ENCODE data around the gene RRAS2.
"Not testable (repeated sequence)": the region's sequence is repeated elsewhere in the genome, so short reads cannot be mapped to it uniquely, and the experiment has no call there.

RRAS2 gene

DNA sequence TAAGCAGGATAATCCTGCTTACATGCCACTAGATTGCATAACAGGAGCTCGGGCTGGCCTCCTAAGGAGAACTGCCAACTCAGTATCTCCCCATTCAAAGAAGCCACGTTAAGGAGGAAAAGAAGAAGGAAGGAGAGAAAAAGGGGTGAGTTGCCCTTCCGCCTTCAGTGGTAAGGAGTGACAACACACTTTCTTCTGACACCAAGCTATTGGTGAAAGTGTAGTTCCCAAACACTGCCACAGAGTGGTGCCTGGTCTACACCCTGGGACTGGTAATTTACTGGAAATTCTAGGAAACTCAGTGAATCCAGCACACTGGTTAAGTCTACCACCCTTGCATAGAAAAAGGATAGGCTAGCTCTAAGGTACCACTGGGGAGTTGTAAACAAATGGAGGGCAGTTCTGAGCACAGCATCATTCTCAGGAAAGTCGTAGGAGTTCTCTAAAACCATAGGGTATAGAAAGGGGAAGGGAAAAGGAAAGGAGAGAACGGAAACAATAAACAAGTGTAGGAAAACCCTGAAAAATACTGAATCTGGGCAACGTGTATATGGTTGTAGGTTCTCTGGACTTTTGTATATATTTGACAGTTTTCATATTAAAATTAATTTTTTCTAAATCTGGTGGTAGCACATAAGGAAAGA, 58.2 kb downstream of the RRAS2 start:
- DNase-seq = peak; percentile 36

DNA sequence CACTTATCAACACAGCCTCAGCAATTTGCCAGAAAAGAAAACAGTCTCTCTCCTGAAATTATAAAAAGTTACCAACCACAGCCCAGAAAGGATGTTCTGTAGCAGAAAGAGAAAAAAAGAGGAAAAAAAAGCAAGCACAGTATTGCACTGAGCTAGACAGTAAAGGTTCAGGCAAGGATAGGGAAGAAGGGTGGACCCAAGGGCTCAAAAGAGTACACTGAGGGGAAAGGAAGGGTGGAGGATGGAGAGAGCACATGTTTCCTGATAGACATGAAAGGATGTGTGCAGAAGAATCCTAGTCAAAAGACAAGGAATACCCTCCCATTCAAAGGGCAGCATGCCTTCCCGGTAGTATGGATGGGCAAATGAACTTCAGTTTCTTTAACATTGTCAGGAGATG, 59.1 kb downstream of the RRAS2 start:
- DNase-seq = no peak

DNA sequence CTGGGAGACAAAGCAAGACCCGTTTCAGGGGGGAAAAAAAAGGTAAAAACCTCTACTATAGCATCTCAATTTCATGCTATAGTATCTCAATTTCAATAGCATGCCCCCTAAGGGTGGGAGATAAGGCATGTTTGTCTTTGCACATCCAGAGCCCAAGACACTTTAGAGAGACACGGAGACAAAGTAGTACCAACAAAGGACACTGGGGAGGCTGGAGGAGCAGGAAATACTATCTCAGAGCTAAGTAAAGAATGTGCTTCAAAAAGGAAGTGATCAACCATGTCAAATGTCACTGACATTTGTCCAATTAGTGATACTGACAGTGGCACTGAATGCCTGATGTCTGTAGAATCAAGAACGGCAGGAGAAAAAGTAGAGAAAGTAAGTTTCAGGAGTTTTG, 68.6 kb downstream of the RRAS2 start:
- no peak for DNase-seq

DNA sequence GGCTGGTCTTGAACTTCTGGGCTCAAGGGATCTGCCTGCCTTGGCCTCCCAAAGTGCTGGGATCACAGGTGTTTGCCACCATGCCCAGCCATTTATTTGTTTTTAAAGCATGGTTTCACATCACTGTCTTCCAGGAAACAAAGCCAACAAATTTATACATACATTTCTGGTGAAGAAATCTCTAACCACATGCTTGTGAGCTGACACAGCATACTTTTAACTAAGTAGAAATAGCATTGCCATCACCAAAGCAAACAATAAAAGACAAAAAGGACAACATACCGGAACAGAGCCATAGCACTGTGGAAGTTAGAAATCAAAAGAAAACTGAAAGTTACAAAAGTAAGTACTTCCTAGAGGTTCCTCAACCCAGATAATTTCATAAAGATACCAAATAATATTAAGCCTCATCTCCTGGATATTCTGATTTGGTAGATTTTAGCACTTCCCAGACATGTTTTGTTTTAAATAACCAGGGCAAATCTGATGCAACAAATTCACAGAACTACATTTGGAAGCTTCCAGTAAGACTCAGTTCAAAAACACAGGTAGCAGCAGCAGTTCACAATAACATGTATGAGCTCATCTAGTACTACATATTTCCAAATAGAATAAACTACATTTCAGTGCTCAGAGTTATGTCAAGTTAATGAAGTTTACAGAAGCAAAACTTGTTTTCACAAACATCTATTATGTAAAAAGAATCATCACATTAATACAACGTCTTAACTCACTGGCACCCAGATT, 70.6 kb downstream of the RRAS2 start:
- no peak for DNase-seq

DNA sequence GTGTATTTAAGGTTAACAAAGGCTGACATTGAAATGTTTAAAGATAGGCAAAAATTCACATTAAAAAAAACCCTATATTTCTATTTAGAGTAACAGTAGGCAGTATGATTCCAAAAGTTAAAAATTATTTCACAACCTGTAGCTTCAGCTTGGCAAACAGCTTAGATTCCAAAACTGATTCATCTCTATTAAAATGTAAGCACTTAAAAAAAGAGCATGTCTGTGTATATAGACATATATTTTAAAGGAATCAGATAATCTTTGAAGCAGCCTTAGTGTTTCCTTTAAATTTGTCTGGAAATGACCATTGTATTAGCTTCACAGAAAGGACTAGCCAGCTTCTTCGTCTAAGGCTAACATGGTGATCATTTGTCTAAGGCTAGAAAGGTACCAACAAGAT, 80.1 kb downstream of the RRAS2 start:
- DNase-seq = not testable (repeated sequence)

DNA sequence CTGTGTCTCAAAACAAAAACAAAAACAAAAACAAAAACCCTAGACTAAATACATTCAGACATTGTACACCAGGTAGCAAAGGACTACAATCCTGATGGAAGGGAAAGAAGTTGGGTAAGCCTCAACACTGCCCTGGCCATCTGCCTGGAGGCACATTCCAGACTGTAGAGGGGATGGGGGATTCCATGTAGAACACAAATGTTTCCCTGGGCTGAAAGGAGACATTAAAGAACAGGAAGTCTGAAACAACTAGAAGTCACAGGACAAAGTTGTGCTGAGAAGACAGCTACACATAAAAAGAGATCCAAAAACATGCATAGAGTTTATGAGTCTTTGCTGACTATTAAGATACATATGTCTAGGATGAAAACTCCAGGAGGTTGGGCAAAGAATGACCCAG, 83.9 kb downstream of the RRAS2 start:
- no peak for DNase-seq

DNA sequence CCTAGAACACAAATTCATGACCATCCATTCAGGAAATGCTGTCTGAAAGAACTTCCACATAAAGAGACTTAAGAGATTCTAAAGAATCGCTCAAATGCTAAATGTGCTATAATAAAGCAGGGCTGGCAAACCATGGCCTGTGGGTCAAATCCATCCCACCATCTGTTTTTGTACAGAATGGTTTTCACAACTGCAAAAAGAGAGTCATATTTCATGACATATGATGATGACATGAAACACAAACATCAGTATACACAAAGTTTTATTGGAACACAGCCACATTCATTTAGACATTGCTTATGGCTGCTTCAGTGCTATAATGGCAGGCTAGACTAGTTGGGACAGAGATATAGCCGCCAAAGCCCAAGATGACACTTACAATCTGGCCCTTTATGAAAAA, 85.1 kb downstream of the RRAS2 start:
- DNase-seq = no peak

DNA sequence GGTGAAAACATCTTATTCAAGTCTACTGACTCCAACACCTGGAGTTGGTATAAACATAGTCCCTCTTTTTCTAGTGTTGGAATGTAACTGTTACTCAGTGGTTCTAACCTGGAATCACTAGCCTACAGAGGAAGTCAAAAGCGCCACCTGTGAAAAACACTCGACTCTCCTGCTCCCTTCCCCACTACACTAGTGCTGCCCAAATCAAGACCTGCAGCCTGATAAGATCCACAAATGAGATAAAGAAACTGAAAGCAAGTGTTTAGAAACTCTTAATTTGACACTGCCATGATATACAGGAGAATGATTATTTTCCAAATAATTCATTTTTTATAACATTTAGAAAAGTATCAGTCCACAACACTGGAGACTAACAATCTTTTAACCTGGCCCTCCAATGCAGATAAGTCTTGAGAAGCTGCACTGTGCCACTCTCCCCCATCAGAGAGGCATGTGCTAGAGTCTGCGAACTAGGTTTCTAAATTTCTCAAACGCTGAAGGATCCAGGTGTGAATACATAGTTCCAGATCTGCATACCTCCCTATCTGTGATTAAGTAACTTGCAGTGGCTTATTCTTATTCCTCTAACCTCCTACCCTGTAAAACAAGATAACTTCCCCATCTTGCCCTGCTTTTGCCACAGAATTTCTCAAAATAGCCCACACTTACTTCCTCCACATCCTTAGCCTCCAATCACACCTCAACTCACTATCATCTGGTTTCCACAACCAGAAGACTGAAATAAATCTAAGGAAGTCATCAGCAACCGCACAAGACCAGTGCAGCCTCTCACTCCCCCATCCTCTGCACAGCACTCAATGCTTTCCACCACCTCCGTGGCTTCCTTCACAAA, 88.1 kb downstream of the RRAS2 start:
- no peak for DNase-seq

DNA sequence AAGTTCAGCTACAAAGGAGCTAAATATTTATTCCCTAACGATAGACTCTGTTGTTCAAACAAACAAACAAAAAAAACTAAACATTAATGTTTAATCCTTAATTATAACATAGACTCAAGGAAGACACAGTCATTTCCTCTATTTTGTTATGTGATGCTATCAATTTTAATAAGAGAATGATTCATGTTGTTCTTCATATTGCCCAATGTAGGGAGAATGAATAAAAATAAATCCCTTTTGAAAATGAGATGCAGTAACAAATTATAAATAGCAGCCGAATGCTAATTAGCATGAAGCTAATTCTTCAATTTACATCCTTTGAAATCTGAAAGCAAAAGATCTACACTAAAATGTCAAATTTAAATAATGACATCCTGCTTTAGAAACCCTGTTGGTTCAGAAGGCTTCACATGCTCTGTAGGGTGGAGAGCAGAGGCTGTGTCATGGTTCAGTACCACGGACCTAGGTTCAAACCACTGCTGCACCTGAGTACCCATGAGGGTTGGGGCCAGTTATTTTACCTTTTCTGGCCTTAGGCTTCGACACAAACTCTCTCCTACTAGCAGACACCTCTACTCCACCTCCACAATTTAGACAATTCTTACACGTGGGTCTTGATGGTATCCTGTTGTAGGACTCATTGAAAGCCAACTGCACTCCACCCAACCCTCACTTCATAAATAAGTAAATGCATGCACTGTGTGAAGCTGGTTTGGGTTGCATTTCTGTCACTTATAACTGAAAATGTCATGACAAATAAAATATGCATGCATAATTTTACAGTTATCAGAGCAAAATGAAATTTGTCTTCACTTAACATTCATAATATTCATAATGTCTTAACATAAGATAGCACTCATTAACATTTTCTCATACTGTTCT, 89.0 kb downstream of the RRAS2 start:
- no peak for DNase-seq

DNA sequence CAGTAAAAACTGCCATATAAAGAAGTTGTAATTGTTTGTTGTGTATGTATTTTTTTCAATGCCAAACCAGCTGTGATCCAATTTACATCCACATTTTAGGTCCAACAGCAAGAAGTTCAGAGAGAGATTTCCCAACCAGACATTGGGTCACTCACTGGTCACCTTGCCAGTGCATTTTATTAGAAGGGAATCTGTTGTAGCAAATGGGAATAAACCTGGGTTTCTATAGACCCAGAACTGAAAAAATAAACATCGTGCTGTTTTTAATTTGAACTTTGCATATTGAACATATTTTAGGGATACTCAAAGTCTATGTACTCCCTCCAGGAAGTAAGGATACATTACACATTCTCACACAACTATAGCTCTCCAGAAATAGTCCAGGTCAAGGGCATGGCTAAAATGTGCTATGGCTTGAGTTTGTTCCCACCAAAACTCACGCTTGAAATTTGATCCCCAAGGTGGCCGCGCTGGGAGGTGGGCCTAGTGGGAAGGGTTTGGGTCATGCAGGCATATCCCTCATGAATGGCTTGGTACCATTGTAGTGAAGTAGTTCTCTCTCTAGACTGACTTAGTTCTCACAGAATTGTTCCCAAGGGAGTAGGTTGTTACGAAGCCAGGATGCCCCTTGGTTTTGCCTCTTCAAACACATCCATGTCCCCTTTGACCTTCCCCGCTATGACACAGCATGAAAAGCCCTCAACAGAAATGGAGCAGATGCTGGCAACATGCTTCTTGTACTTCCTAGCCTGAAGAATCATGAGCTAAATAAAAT, 90.9 kb downstream of the RRAS2 start:
- no peak for DNase-seq

DNA sequence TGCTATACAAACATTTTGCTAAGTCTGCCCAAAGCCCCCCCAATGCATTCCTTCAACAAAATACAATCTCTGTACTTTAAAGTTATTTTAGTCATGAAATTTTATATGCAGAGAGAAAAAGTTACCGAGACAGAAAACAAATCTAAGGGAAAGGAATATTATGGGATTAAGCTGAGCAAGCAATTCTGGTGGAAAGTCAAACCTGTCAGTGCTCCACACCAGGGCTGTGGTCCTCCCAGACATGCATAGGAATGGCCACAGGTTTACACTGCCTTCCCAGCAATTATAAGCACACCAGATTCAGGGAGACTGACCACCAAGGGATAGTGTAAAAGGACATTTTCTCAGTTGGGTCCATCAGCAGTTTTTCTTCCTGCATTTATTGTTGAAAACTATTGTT, 92.4 kb downstream of the RRAS2 start:
- DNase-seq = no peak

DNA sequence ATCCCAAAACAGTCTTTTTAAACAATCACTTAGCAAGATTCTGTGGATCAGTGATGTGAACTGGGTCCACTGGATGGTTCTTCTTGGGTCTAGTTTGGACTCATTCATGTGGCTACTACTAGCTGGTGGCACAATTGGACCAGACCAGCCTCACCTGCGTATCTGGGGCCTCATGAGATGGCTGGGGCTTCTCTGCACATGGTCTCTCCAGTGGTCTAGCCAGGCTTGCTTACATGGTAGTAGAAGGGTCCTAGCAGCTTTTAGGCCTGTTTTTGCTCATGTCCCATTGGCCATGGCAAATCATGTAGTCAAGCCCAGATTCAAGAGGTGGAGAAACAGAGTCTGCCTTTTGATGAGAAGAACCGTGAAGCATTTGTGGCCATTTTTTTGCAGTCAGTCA, 94.0 kb downstream of the RRAS2 start:
- no peak for DNase-seq

DNA sequence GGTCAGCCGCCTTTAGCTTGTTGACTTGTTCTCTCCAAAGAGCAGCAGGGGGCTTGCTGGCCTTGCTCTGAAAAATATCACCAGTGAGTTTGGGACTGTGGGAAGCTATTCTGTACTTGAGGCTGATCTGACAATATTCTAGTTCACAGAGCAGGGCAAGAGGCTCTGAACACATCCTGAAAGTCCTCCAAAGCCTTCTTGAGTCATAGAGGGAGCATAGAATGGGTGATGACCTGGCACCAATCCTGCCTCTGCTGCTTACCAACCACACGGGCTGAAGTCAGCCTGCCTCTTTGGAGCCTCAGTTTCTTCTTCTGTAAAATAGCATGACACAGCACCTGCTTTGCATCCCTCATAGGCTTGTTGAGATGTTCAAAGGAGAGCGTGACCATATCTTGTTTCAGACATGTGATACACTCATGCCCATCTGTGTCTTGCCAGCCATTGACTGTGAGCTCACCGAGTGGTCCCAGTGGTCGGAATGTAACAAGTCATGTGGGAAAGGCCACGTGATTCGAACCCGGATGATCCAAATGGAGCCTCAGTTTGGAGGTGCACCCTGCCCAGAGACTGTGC, 96.6 kb downstream of the RRAS2 start:
- no peak for DNase-seq

DNA sequence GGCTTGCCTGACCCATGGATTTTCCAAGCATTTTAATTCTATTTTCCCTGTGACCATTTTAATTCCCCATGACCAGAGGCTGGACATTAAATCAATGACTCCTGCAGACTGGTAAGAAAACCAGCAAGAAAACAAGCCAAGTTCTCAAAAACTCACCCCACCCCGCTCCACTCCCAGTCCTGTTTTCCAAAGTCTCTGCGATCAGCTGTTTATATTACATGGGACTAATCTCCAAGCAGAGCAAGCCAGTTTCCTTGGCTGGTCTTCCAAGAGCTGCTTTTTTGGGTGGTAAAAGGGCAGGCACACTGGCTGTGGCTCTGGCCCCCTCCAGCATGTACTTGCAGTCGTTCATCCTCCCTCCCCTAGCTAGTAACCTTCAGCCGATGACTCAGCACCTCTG, 97.9 kb downstream of the RRAS2 start:
- no peak for DNase-seq

DNA sequence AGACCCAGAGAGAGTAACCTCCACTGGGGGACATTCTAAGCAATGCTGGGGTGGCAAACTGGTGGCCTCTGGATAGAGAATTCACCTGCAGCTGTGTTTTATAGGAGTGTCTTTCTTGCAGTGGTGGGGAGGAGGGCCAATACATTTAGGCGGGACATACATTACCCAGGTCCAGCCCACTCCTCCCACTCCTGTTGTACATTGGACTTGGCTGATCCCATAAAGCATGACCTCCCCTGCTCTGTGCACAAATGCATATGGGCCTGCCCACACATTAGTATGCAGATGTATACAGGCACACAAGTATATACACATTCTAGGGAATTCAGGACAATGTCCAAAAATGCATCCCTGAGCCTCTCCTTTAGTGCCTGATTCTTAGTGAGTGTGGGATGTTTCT, 99.1 kb downstream of the RRAS2 start:
- no peak for DNase-seq

DNA sequence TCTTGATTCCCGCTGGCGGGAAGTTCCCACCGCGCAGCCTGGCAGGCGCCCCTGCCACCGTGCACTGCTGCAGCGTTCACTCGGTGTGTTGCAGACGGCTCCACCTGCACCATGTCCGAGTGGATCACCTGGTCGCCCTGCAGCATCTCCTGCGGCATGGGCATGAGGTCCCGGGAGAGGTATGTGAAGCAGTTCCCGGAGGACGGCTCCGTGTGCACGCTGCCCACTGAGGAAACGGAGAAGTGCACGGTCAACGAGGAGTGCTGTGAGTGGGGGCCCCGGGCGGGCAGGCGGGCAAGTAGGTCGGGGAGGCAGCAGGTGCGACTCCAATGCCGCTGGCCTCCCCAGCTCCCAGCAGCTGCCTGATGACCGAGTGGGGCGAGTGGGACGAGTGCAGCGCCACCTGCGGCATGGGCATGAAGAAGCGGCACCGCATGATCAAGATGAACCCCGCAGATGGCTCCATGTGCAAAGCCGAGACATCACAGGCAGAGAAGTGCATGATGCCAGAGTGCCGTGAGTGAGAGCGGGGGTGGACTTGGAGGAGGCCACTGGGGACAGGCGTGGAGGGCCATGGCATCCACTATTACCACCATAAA, 99.7 kb downstream of the RRAS2 start:
- DNase-seq = no peak

DNA sequence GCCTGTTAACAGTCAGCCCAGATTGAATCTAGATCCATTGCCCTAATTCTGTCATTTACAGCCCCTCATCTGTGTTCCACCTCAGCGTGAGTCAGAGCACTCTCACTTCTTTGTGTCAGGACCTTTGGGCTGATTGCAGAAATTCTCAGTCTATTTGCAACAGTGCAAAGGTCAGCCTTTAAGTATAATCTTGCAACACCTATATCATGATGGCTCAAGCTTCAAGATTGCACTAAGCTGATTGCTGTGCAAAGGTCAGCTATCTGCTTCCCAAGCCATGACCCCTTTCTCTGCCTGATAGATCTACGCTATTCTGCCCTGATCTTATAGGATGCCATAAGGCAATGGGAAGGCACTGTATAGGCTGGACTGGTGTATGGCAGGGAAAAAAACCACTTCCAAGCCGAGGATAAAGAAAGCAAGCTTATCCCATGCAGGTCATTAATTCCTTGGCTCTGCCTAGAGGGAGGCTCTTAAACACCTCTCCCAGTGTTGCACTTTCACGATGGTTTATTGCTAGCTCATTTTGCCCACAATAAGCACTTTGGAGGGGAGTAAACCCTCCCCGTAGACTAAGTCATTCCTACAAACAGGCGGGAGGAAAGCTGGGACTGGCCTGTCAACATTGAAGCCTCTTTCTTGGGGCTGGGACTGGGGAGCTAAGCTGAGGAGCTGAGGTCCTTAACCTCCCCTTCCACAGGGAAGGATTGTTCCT, 100.6 kb downstream of the RRAS2 start:
- no peak for DNase-seq

DNA sequence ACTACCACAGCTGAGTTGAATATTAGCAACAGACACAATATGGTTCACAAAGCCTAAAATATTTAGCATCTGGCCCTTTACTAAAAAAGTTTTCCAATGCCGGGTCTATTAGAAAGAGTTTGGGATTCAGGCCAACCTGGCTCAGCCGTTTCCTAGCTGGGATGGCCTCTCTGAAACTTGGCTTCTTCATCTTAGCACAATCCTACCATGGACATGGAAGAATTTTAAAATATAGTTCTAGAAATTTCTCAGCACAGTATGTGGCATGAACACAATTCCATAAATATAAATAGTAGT, 103.8 kb downstream of the RRAS2 start:
- DNase-seq = no peak

DNA sequence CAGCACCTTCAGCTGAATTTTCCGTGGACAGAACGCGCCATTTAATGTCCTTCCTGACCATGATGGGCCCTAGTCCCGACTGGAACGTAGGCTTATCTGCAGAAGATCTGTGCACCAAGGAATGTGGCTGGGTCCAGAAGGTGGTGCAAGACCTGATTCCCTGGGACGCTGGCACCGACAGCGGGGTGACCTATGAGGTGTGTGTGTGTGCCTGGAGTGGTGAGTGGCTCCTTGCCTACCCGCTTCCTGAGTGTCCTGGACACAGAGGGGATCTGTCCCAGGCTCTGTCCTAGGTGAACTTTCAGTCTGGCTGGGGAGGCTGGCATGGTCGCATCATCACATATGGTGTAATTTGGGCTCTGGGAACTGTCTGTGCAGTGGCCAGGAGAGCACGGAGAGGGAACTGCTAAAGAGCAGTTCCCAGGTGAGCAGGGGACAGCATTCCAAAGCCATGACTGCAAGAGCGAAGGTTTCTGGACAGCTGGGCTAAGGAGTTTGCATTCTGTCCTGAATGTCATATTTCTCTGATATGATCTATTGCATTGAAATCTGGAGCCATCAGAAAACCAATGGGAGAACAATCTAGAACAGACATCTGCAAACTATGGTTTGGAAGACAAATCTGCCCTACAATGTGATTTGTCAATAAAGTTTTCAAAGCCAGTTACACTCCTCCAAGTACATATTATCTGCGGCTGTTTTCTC, 104.3 kb downstream of the RRAS2 start:
- DNase-seq = no peak

DNA sequence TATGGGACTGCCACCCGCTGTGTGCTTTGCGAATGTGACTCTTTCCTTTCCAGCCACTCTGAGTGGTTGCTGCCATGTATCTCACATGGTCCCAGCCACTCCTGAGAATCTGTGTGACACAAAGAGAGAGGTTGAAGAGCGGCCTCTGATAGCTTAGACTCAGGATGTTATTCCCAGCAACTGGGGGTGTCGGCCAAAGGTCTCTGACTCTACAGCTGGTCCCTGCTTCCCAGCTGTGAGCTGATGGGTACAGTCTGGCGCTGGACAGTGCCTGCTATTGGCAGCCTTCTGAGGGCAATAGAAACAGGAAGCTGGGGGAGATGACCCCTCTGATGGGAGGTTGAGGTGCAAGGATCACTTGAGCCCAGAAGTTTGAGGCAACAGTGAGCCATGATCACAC, 105.1 kb downstream of the RRAS2 start:
- no peak for DNase-seq
